PC-9 (cell line): ENCODE data around the gene ZNF438. TPM values are rescaled to one million over a fixed set of nuclear protein-coding genes. Genes with fewer than 3 reads are reported as not detected.

Experiments used
- BruUV-seq: library from RNA; stranded (reverse); fragments of 400-500 nt; replicated peaks from 2 replicates; lab custom pipeline; 2021; lab: Mats Ljungman, UMichigan
- CTCF ChIA-PET: fragments of 300-600 bp; sonication (Branson Sonifier 250); formaldehyde crosslinking; loops from one replicate; lab custom pipeline; 2022; ENCODE audit warnings: antibody characterized with exemption; lab: Charles Lee
- POLR2A ChIA-PET: fragments of 300-600 bp; sonication (Branson Sonifier 250); formaldehyde crosslinking; loops from one replicate; lab custom pipeline; 2022; ENCODE audit warnings: antibody characterized with exemption; ENCODE audit not compliant: unreplicated experiment; lab: Charles Lee
- DNase-seq, 2 experiments: peaks; one replicate each; pipeline versions ENCODE4 v3.0.0 to v3.0.0-alpha.2; 2015 to 2022; ENCODE audit warnings: mixed read lengths in 1 of 2
- H2AFZ ChIP-seq: fragments of 200-600 bp; sonication (generic); 2 replicates; pipeline ENCODE4 v1.8.1; 2017; ENCODE audit warnings: antibody characterized with exemption
- H3F3A ChIP-seq: fragments of 200-600 bp; sonication (generic); 2 replicates; pipeline ENCODE4 v1.8.1; 2017; ENCODE audit warnings: antibody characterized with exemption, mild to moderate bottlenecking, low read depth; ENCODE audit not compliant: insufficient read depth
- H3K27ac ChIP-seq: fragments of 200-600 bp; sonication (generic); 2 replicates; pipeline ENCODE4 v1.6.1; 2016; ENCODE audit warnings: mixed run types
- H3K27me3 ChIP-seq: fragments of 200-600 bp; sonication (generic); 2 replicates; pipeline ENCODE4 v1.6.1; 2016; ENCODE audit warnings: low read depth, mixed run types; ENCODE audit not compliant: insufficient read depth
- H3K36me3 ChIP-seq: fragments of 200-600 bp; sonication (generic); 2 replicates; pipeline ENCODE4 v1.6.1; 2016; ENCODE audit warnings: low read depth, mixed run types
- H3K4me1 ChIP-seq: fragments of 200-600 bp; sonication (generic); replicated peaks from 2 replicates; pipeline ENCODE4 v1.6.1; 2016; ENCODE audit warnings: mixed run types; ENCODE audit not compliant: insufficient read depth
- H3K4me2 ChIP-seq: fragments of 200-600 bp; sonication (generic); 2 replicates; pipeline ENCODE4 v1.6.1; 2017; ENCODE audit warnings: mixed run types
- H3K4me3 ChIP-seq: fragments of 200-600 bp; sonication (generic); 2 replicates; pipeline ENCODE4 v1.6.1; 2016; ENCODE audit warnings: mixed run types
- H3K79me2 ChIP-seq: fragments of 200-600 bp; sonication (generic); 2 replicates; pipeline ENCODE4 v1.6.1; 2017; ENCODE audit warnings: low read depth, mixed run types
- H3K9me2 ChIP-seq: fragments of 200-600 bp; sonication (generic); 2 replicates; pipeline ENCODE4 v1.8.1; 2017; ENCODE audit warnings: mild to moderate bottlenecking; ENCODE audit not compliant: insufficient read depth
- H3K9me3 ChIP-seq: fragments of 200-600 bp; sonication (generic); 2 replicates; pipeline ENCODE4 v1.8.1; 2016; ENCODE audit warnings: low read depth; ENCODE audit not compliant: insufficient read depth
- H4K20me1 ChIP-seq: fragments of 200-600 bp; sonication (generic); 2 replicates; pipeline ENCODE4 v1.8.1; 2017; ENCODE audit not compliant: insufficient read depth
- EZH2 ChIP-seq: fragments of 200-600 bp; sonication (generic); IDR thresholded peaks from 2 replicates; pipeline ENCODE4 v1.8.0; 2017; ENCODE audit warnings: antibody characterized with exemption, low read depth
- intact Hi-C: fragments of 100-400 bp; cut with micrococcal nuclease; formaldehyde crosslinking; loops from one replicate; pipeline ENCODE4 v1.10.0; 2022; ENCODE audit not compliant: unreplicated experiment
- total RNA-seq: library from RNA; stranded (reverse); gene quantifications from 2 replicates; pipeline ENCODE4 v1.2.3, GENCODE V29; 2021
- TF ChIP-seq, protein P1 (sequence below): fragments of 200-600 bp; sonication (generic); conservative IDR thresholded peaks from 2 replicates; pipeline ENCODE4 v1.6.1; 2017; ENCODE audit warnings: mixed run types, antibody characterized with exemption, mild to moderate bottlenecking, moderate library complexity

The ZNF438 gene
- total RNA-seq, 1 experiment from 2014 or later = 4.7 TPM

DNA sequence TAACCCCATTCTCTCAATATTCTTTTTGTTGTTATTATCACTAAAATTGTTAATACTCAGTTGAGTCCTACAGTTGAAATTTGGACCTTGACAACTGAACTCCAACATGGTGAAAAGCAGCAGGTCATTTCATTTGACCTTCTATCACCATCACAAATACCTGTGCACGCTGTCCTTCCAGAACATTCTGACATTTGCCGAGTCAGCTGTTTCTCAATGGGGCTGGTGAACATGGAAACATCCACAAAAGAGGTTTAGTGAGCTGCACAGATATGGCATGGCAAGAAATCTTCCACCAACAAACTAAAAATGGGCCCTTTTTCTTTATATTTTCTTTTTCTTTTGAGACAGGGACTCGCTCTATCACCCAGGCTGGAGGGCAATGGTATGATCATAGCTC is 169.7 kb downstream of the ZNF438 start:
- H2AFZ ChIP-seq = no peak overlapping the region
- H3K27ac ChIP-seq = no peak overlapping the region
- peak overlapping the region; percentile 30 for H3K4me2 ChIP-seq
- intact Hi-C loops = no loop called here
- peaks cover 8% of the 10 kb centered on the region; the same call in 1 of the 2 replicates for H3F3A ChIP-seq
- ChIA-PET POLR2A (no interaction called here), CTCF (no interaction called here)
- peaks cover 29% of the 10 kb centered on the region for H3K4me1 ChIP-seq
- H3K9me2 ChIP-seq = no peaks in the 10 kb centered on the region
- no peaks in the 10 kb centered on the region for H3K36me3 ChIP-seq
- no peaks in the 10 kb centered on the region for H3K27me3 ChIP-seq
- TF ChIP-seq EZH2 = no peak
- TF ChIP-seq, protein P1, sequence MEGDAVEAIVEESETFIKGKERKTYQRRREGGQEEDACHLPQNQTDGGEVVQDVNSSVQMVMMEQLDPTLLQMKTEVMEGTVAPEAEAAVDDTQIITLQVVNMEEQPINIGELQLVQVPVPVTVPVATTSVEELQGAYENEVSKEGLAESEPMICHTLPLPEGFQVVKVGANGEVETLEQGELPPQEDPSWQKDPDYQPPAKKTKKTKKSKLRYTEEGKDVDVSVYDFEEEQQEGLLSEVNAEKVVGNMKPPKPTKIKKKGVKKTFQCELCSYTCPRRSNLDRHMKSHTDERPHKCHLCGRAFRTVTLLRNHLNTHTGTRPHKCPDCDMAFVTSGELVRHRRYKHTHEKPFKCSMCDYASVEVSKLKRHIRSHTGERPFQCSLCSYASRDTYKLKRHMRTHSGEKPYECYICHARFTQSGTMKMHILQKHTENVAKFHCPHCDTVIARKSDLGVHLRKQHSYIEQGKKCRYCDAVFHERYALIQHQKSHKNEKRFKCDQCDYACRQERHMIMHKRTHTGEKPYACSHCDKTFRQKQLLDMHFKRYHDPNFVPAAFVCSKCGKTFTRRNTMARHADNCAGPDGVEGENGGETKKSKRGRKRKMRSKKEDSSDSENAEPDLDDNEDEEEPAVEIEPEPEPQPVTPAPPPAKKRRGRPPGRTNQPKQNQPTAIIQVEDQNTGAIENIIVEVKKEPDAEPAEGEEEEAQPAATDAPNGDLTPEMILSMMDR = no peak
- H3K9me3 ChIP-seq = no peaks in the 10 kb centered on the region
- no peaks in the 10 kb centered on the region for H4K20me1 ChIP-seq
- no peak overlapping the region for H3K4me3 ChIP-seq
- no peaks in the 10 kb centered on the region for H3K79me2 ChIP-seq
- no peak for DNase-seq
- BruUV-seq = no TSS peak

DNA sequence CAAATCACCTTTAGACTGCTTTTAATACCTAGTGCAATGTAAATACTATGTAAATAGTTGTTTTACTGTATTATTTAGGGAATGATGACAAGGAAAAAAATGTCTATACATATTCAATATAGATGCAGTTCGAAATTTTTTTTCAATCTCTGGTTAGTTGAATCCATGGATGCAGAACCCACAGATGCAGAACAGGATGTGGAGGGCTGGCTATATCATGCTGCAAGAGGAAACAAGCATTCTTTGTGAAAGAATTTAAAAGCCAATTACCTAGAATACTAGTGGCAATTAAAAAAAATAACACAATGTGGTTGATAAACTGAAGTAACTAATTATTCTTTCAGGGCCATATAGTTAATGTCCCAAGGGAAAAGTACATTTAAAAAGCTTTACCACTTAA is 170.4 kb downstream of the ZNF438 start:
- TF ChIP-seq, protein P1 = no peak
- TF ChIP-seq EZH2 = no peak
- ChIA-PET POLR2A (no interaction called here), CTCF (no interaction called here)
- no peaks in the 10 kb centered on the region for H3K36me3 ChIP-seq
- no peaks in the 10 kb centered on the region for H3K9me2 ChIP-seq
- DNase-seq = no peak
- H3K79me2 ChIP-seq = no peaks in the 10 kb centered on the region
- no peaks in the 10 kb centered on the region for H4K20me1 ChIP-seq
- H3K27me3 ChIP-seq = no peaks in the 10 kb centered on the region
- H3K27ac ChIP-seq = no peak overlapping the region
- no TSS peak for BruUV-seq
- intact Hi-C loops = no loop called here
- H2AFZ ChIP-seq = no peak overlapping the region
- H3K4me2 ChIP-seq = no peak overlapping the region
- H3K9me3 ChIP-seq = no peaks in the 10 kb centered on the region
- no peak overlapping the region for H3K4me3 ChIP-seq
- H3F3A ChIP-seq = peaks cover 8% of the 10 kb centered on the region; the same call in 1 of the 2 replicates
- peaks cover 28% of the 10 kb centered on the region for H3K4me1 ChIP-seq

DNA sequence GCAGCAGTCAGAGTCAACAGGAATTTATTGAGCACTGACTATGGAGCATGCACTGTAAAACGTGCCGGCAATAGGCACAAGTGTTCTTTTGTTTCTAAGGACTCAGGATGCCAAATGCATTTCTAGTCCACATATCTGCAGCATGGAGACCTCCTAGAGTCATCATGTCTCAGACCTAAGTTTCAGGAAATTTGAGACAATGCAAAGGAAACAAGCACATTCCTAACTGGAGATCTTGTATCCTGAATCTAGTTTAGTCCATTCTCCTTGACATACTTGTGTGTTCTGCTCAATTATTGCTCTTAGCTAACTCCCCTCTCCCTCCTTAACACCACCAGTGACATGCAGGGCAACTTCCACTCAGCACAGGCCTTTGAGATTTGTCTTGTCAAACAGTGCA is 173.2 kb downstream of the ZNF438 start:
- no peak overlapping the region for H2AFZ ChIP-seq
- H3K4me3 ChIP-seq = no peak overlapping the region
- H3K9me2 ChIP-seq = no peaks in the 10 kb centered on the region
- ChIA-PET CTCF (no interaction called here), POLR2A (no interaction called here)
- no peaks in the 10 kb centered on the region for H4K20me1 ChIP-seq
- no peaks in the 10 kb centered on the region for H3F3A ChIP-seq
- H3K79me2 ChIP-seq = no peaks in the 10 kb centered on the region
- no peak overlapping the region for H3K4me2 ChIP-seq
- H3K36me3 ChIP-seq = no peaks in the 10 kb centered on the region
- TF ChIP-seq EZH2 = no peak
- TF ChIP-seq, protein P1 = no peak
- no peaks in the 10 kb centered on the region for H3K27me3 ChIP-seq
- H3K27ac ChIP-seq = no peak overlapping the region
- H3K4me1 ChIP-seq = peaks cover 14% of the 10 kb centered on the region
- intact Hi-C loops = no loop called here
- DNase-seq = no peak
- BruUV-seq = no TSS peak
- H3K9me3 ChIP-seq = no peaks in the 10 kb centered on the region
